Measurements from ENCODE around the gene DDX51.

The DDX51 gene

DNA sequence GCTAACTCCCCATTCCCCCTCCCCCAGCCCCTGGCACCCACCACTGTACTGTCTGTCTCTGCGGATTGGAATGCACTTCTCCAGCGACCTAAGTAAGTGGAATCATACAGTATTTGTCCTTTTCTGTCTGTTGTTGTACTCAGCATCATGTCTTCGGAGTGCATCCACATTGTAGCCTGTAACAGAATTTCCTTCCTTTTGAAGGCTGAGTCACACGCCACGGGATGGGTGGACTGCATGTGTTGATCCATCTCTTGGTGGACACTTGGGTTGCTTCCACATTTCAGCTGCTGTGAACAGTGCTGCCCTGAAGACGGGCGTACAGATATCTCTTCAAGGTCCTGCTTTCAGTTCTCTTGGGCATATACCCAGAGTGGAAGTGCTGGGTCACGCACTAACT lies 34.4 kb downstream of the DDX51 start:
- H3K79me2 ChIP-seq (ENCODE audit: control insufficient read depth, insufficient read depth, low read length): no peaks in the 10 kb centered on the region
- H3K4me3 ChIP-seq (ENCODE audit: low read length): no peak overlapping the region
- H3K23ac ChIP-seq (ENCODE audit: low read length): no peak overlapping the region
- H3K79me1 ChIP-seq (ENCODE audit: low read length): no peaks in the 10 kb centered on the region
- no peak overlapping the region for H3K4me2 ChIP-seq (ENCODE audit: low read length)
- no peak overlapping the region for H2BK5ac ChIP-seq (ENCODE audit: low read length)
- no CpG with 5 or more reads among the region's 8 CpGs for WGBS (ENCODE audit: extremely low coverage, insufficient coverage, low lambda C conversion rate)
- H4K5ac ChIP-seq (ENCODE audit: low read length): no peak overlapping the region
- no peak overlapping the region for H3K27ac ChIP-seq (ENCODE audit: low read depth, low read length)
- H2BK120ac ChIP-seq (ENCODE audit: low read depth, low read length): no peak overlapping the region
- no peak overlapping the region for H2AK5ac ChIP-seq (ENCODE audit: low read length)
- H3K56ac ChIP-seq (ENCODE audit: low read length): no peak overlapping the region
- peaks cover 4% of the 10 kb centered on the region for H3K36me3 ChIP-seq (ENCODE audit: control insufficient read depth, insufficient read depth, low read length)
- no peak overlapping the region for H2BK15ac ChIP-seq (replicated peaks; ENCODE audit: low read depth)
- no peaks in the 10 kb centered on the region for H3K27me3 ChIP-seq (ENCODE audit: insufficient read depth, low read length, poor library complexity)
- H3K18ac ChIP-seq (ENCODE audit: low read length): no peak overlapping the region
- no peak overlapping the region for H3K9ac ChIP-seq (ENCODE audit: low read length)
- H3K4me1 ChIP-seq (ENCODE audit: control insufficient read depth, low read depth, low read length): no peaks in the 10 kb centered on the region
- H3K4ac ChIP-seq (ENCODE audit: low read depth, low read length): no peak overlapping the region
- no peak overlapping the region for H4K8ac ChIP-seq (ENCODE audit: low read depth, low read length)
- no peak for DNase-seq

DNA sequence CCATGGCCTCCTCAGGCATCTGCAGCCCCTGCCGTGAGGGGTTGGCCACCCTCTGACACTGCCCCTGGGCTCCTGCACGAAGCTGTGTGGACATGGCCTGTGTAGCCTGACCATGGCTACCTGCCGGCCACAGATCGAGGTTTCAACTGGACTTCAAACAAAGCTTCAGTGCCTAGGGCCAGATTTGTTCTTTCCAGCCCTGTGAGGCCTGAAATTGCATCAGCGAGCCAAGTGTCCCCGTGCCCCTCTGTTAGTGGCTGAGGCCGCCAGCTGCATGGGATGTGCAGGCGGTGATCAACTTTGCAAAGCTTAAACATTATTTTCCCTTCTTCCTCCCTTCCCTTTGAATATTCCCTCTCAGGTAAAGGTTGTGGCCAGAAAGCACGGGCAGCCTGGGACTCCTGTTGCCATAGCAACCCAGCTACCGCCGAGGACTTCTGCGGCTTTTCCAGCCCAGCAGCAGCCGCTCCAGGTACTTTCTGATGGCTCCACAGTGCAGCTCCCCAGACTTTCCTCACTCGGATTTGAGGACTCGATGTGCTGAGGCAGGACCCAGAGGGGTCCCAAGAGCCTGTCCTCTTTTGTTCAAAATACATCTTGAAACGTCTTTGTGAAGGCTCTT lies 35.8 kb downstream of the DDX51 start:
- Histone ChIP-seq H4K5ac (ENCODE audit: low read length) (no peak overlapping the region), H3K4me1 (ENCODE audit: control insufficient read depth, low read depth, low read length) (no peaks in the 10 kb centered on the region), H3K27me3 (ENCODE audit: insufficient read depth, low read length, poor library complexity) (no peaks in the 10 kb centered on the region), H3K56ac (ENCODE audit: low read length) (no peak overlapping the region), H3K9ac (ENCODE audit: low read length) (no peak overlapping the region), H3K36me3 (ENCODE audit: control insufficient read depth, insufficient read depth, low read length) (peaks cover 2% of the 10 kb centered on the region), H3K23ac (ENCODE audit: low read length) (no peak overlapping the region), H4K8ac (ENCODE audit: low read depth, low read length) (no peak overlapping the region), H3K4me2 (ENCODE audit: low read length) (no peak overlapping the region), H3K4ac (ENCODE audit: low read depth, low read length) (no peak overlapping the region), H3K27ac (ENCODE audit: low read depth, low read length) (no peak overlapping the region), H2AK5ac (ENCODE audit: low read length) (no peak overlapping the region), H2BK5ac (ENCODE audit: low read length) (no peak overlapping the region), H2BK15ac (replicated peaks; ENCODE audit: low read depth) (no peak overlapping the region), H3K18ac (ENCODE audit: low read length) (no peak overlapping the region), H3K79me2 (ENCODE audit: control insufficient read depth, insufficient read depth, low read length) (no peaks in the 10 kb centered on the region), H3K4me3 (ENCODE audit: low read length) (no peak overlapping the region), H2BK120ac (ENCODE audit: low read depth, low read length) (no peak overlapping the region), H3K79me1 (ENCODE audit: low read length) (no peaks in the 10 kb centered on the region)
- DNase-seq: peak; percentile 60
- WGBS (ENCODE audit: extremely low coverage, insufficient coverage, low lambda C conversion rate): no CpG with 5 or more reads among the region's 16 CpGs

DNA sequence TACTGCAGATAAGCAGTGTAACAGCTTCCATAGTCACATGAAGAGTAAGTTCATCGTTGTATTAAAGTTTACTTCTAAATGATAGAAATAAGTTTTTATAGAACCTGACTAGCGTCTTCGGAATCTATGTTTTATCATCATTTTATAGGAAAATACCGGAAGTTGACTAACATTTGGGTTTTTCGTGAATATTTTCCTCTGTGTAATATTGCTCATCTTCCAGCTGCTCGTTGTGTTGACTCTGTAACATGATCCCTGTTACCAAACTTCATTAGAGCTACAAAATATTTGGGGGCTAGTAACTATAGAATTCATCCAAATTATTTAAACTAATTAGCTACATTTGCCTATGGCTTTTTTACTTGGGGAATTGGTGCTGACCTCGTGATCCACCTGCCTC lies 37.2 kb downstream of the DDX51 start:
- Histone ChIP-seq H3K79me1 (ENCODE audit: low read length) (no peaks in the 10 kb centered on the region), H2BK15ac (replicated peaks; ENCODE audit: low read depth) (no peak overlapping the region), H3K4me1 (ENCODE audit: control insufficient read depth, low read depth, low read length) (no peaks in the 10 kb centered on the region), H2BK5ac (ENCODE audit: low read length) (no peak overlapping the region), H4K8ac (ENCODE audit: low read depth, low read length) (no peak overlapping the region), H3K4ac (ENCODE audit: low read depth, low read length) (no peak overlapping the region), H3K18ac (ENCODE audit: low read length) (no peak overlapping the region), H3K27me3 (ENCODE audit: insufficient read depth, low read length, poor library complexity) (no peaks in the 10 kb centered on the region), H3K56ac (ENCODE audit: low read length) (no peak overlapping the region), H2AK5ac (ENCODE audit: low read length) (no peak overlapping the region), H3K4me3 (ENCODE audit: low read length) (no peak overlapping the region), H3K4me2 (ENCODE audit: low read length) (no peak overlapping the region), H3K79me2 (ENCODE audit: control insufficient read depth, insufficient read depth, low read length) (no peaks in the 10 kb centered on the region), H3K36me3 (ENCODE audit: control insufficient read depth, insufficient read depth, low read length) (peaks cover 2% of the 10 kb centered on the region), H3K23ac (ENCODE audit: low read length) (no peak overlapping the region), H2BK120ac (ENCODE audit: low read depth, low read length) (no peak overlapping the region), H4K5ac (ENCODE audit: low read length) (no peak overlapping the region), H3K27ac (ENCODE audit: low read depth, low read length) (no peak overlapping the region), H3K9ac (ENCODE audit: low read length) (no peak overlapping the region)
- WGBS (ENCODE audit: extremely low coverage, insufficient coverage, low lambda C conversion rate): no CpG with 5 or more reads among the region's 7 CpGs
- no peak for DNase-seq

DNA sequence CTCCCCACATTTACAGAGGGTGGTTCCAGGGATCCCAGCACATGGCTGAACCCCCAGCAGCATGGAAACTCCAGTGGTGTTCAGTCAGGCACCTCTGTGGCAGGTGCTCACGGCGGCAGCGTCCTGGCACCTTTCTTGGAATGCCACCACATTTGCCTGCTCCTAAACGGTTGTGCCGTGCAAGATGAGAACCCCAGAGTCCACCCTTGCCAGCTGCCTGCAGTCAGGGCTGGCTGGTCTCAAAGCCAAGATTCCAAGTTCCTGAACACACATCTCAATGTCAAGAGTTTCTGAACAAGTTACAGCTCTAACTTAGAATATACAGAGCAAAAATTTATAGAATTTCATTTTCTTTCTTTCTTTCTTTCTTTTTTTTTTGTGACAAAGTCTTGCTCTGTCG lies 38.7 kb downstream of the DDX51 start:
- no peaks in the 10 kb centered on the region for H3K79me1 ChIP-seq (ENCODE audit: low read length)

DNA sequence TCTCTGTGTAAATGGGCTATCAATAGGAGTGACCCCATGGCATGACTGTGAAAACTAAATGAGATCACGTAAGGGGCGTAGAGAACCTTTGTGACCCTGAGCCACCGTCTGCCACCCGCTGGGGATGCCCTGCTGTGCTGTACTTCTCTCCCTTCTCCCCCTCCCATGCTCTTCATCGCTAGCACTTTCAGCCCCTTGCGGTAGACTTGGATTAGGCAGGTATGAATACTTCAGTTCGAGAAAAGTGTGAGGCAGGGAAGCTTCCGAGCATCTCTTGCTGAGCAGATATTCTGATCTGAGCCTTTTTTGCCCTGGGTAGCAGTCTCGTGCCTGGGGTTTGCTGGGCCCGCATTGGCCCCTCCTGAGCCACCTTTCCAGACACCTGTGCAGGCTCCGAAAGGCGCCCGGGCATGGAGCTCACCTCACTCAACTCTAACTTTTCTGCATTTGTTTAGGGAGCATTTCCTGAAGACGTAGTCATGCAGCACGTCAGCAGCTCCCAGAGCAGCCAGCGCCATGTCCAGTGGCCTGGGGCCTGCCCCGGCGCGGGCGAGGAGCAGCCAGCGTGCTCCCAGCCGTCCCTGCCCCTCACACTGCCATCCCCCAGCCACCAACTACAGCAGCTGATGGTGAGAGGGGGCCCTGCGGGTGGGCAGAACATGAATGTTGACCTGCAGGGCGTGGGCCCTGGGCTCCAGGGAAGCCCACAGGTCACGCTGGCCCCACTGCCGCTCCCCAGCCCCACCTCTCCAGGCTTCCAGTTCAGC lies 40.4 kb downstream of the DDX51 start:
- WGBS (ENCODE audit: extremely low coverage, insufficient coverage, low lambda C conversion rate): no CpG with 5 or more reads among the region's 26 CpGs

More for the DNA sequence above, 38.7 kb downstream of the DDX51 start:
- no peak overlapping the region for H4K8ac ChIP-seq (ENCODE audit: low read depth, low read length)
- peaks cover 2% of the 10 kb centered on the region for H3K36me3 ChIP-seq (ENCODE audit: control insufficient read depth, insufficient read depth, low read length)
- H4K5ac ChIP-seq (ENCODE audit: low read length): no peak overlapping the region
- no CpG with 5 or more reads among the region's 6 CpGs for WGBS (ENCODE audit: extremely low coverage, insufficient coverage, low lambda C conversion rate)
- no peak overlapping the region for H2BK120ac ChIP-seq (ENCODE audit: low read depth, low read length)
- H3K23ac ChIP-seq (ENCODE audit: low read length): no peak overlapping the region
- no peak overlapping the region for H3K4ac ChIP-seq (ENCODE audit: low read depth, low read length)
- DNase-seq: no peak
- no peak overlapping the region for H2AK5ac ChIP-seq (ENCODE audit: low read length)
- no peak overlapping the region for H3K27ac ChIP-seq (ENCODE audit: low read depth, low read length)
- H3K18ac ChIP-seq (ENCODE audit: low read length): no peak overlapping the region
- no peaks in the 10 kb centered on the region for H3K4me1 ChIP-seq (ENCODE audit: control insufficient read depth, low read depth, low read length)
- H3K4me2 ChIP-seq (ENCODE audit: low read length): no peak overlapping the region
- H3K4me3 ChIP-seq (ENCODE audit: low read length): no peak overlapping the region
- H3K79me2 ChIP-seq (ENCODE audit: control insufficient read depth, insufficient read depth, low read length): no peaks in the 10 kb centered on the region
- no peaks in the 10 kb centered on the region for H3K27me3 ChIP-seq (ENCODE audit: insufficient read depth, low read length, poor library complexity)
- no peak overlapping the region for H2BK5ac ChIP-seq (ENCODE audit: low read length)
- no peak overlapping the region for H3K56ac ChIP-seq (ENCODE audit: low read length)
- no peak overlapping the region for H3K9ac ChIP-seq (ENCODE audit: low read length)
- H2BK15ac ChIP-seq (replicated peaks; ENCODE audit: low read depth): no peak overlapping the region

More for the DNA sequence above, 40.4 kb downstream of the DDX51 start:
- H3K4me2 ChIP-seq (ENCODE audit: low read length): no peak overlapping the region
- H3K27ac ChIP-seq (ENCODE audit: low read depth, low read length): no peak overlapping the region
- no peak overlapping the region for H4K5ac ChIP-seq (ENCODE audit: low read length)
- H3K18ac ChIP-seq (ENCODE audit: low read length): no peak overlapping the region
- H2BK15ac ChIP-seq (replicated peaks; ENCODE audit: low read depth): no peak overlapping the region
- H3K4me3 ChIP-seq (ENCODE audit: low read length): no peak overlapping the region
- no peak for DNase-seq
- H3K4me1 ChIP-seq (ENCODE audit: control insufficient read depth, low read depth, low read length): no peaks in the 10 kb centered on the region
- no peak overlapping the region for H2BK120ac ChIP-seq (ENCODE audit: low read depth, low read length)
- H3K36me3 ChIP-seq (ENCODE audit: control insufficient read depth, insufficient read depth, low read length): no peaks in the 10 kb centered on the region
- no peak overlapping the region for H2BK5ac ChIP-seq (ENCODE audit: low read length)
- no peak overlapping the region for H2AK5ac ChIP-seq (ENCODE audit: low read length)
- H3K23ac ChIP-seq (ENCODE audit: low read length): no peak overlapping the region
- H3K4ac ChIP-seq (ENCODE audit: low read depth, low read length): no peak overlapping the region
- no peak overlapping the region for H3K9ac ChIP-seq (ENCODE audit: low read length)
- H4K8ac ChIP-seq (ENCODE audit: low read depth, low read length): no peak overlapping the region
- H3K79me1 ChIP-seq (ENCODE audit: low read length): peaks cover 2% of the 10 kb centered on the region
- no peaks in the 10 kb centered on the region for H3K27me3 ChIP-seq (ENCODE audit: insufficient read depth, low read length, poor library complexity)
- no peak overlapping the region for H3K56ac ChIP-seq (ENCODE audit: low read length)
- no peaks in the 10 kb centered on the region for H3K79me2 ChIP-seq (ENCODE audit: control insufficient read depth, insufficient read depth, low read length)

Data from mesendoderm (in vitro differentiated cells).